Lung (tissue), 12 donors: ENCODE data around the gene MAG. TPM values are rescaled to one million over a fixed set of nuclear protein-coding genes. Genes with fewer than 3 reads are reported as not detected.

Experiments
- ATAC-seq: fragments of 200-7000 bp; cut with Tn5 transposase; one replicate; pipeline ENCODE4 v1.9.1; 2020; ENCODE audit warnings: moderate number of reproducible peaks; ENCODE audit not compliant: insufficient read depth, low FRiP score
- DNase-seq, 3 donors: peaks; one replicate each; pipeline ENCODE4 v3.0.0-alpha.2; 2013 to 2017
- H3K27ac ChIP-seq, 2 donors: one replicate each; pipeline ENCODE4 v1.5.1; 2013; ENCODE audit warnings: mild to moderate bottlenecking in 2 of 2, moderate library complexity in 2 of 2, control low read depth in 1 of 2, inconsistent platforms in 1 of 2, low read depth in 1 of 2, low read length in 1 of 2
- H3K27me3 ChIP-seq, 3 donors: one replicate each; pipeline ENCODE4 v1.5.1; 2013; ENCODE audit warnings: low read length in 2 of 3; ENCODE audit not compliant: control insufficient read depth in 3 of 3, insufficient read depth in 3 of 3
- H3K36me3 ChIP-seq, 4 donors: one replicate each; pipeline ENCODE4 v1.5.1; 2013; ENCODE audit warnings: low read length in 4 of 4, mild to moderate bottlenecking in 1 of 4, moderate library complexity in 1 of 4; ENCODE audit not compliant: control insufficient read depth in 4 of 4, insufficient read depth in 4 of 4
- H3K4me1 ChIP-seq, 5 donors: one replicate each; pipeline ENCODE4 v1.5.1; 2013; ENCODE audit warnings: low read length in 5 of 5, mild to moderate bottlenecking in 2 of 5, moderate library complexity in 1 of 5; ENCODE audit not compliant: control insufficient read depth in 5 of 5, insufficient read depth in 5 of 5
- H3K4me3 ChIP-seq: one replicate; pipeline ENCODE4 v1.5.1; 2013; ENCODE audit warnings: mild to moderate bottlenecking, control low read depth, moderate library complexity
- H3K9ac ChIP-seq, 2 donors: one replicate each; pipeline ENCODE4 v1.5.1; 2013; ENCODE audit warnings: low read length in 2 of 2, control low read depth in 1 of 2; ENCODE audit not compliant: insufficient read depth in 1 of 2
- H3K9me3 ChIP-seq, 4 donors: one replicate each; pipeline ENCODE4 v1.5.1; 2013; ENCODE audit warnings: low read length in 3 of 4, mild to moderate bottlenecking in 1 of 4, moderate library complexity in 1 of 4; ENCODE audit not compliant: control insufficient read depth in 4 of 4, insufficient read depth in 3 of 4
- WGBS, 2 donors: extraction: QIAGEN DNeasy Blood & Tissue Kit; methylation state at CpG; one replicate each; pipeline ENCODE4 v1.1.7; 2013; 5-methylcytosine and 5-hydroxymethylcytosine counted together
- polyA plus RNA-seq, 2 donors: library from polyadenylated mRNA; stranded (reverse); fragments of 200-250 nt; gene quantifications; one replicate each; pipeline ENCODE4 v1.2.1, GENCODE V29; 2013
- total RNA-seq, 2 donors: library from RNA; depleted of rRNA in 1 of 2; stranded (reverse); fragments of >200 nt in 1 of 2; gene quantifications; one replicate each; pipeline ENCODE4 v1.2.1, GENCODE V29; 2014 to 2021
- TF ChIP-seq, protein P1 (sequence below): IDR thresholded peaks from 2 replicates; pipeline ENCODE4 v1.5.1; 2012; ENCODE audit warnings: mild to moderate bottlenecking; ENCODE audit errors: control extremely low read depth, extremely low read depth
- donor health status: control.
- donor health status: control.
- donor health status: Bipolar disorder and iron deficiency.
- donor health status: healthy.
- donor health status: DM: yes; HTN: yes; CAD: no.

The MAG gene
- total and polyA plus RNA-seq, 4 donors = 0.08 to 8.8 (median 1.9) TPM

- TF ChIP-seq, protein P1, sequence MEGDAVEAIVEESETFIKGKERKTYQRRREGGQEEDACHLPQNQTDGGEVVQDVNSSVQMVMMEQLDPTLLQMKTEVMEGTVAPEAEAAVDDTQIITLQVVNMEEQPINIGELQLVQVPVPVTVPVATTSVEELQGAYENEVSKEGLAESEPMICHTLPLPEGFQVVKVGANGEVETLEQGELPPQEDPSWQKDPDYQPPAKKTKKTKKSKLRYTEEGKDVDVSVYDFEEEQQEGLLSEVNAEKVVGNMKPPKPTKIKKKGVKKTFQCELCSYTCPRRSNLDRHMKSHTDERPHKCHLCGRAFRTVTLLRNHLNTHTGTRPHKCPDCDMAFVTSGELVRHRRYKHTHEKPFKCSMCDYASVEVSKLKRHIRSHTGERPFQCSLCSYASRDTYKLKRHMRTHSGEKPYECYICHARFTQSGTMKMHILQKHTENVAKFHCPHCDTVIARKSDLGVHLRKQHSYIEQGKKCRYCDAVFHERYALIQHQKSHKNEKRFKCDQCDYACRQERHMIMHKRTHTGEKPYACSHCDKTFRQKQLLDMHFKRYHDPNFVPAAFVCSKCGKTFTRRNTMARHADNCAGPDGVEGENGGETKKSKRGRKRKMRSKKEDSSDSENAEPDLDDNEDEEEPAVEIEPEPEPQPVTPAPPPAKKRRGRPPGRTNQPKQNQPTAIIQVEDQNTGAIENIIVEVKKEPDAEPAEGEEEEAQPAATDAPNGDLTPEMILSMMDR = no peak
- no peak for ATAC-seq
- H3K36me3 ChIP-seq = no peaks in the 10 kb centered on the region
- DNase-seq = no peak
- no peak overlapping the region for H3K27ac ChIP-seq
- WGBS, 2 donors = 56 to 64% methylated on average over 28 of the region's 28 CpGs
- H3K4me1 ChIP-seq = no peaks in the 10 kb centered on the region
- H3K9me3 ChIP-seq = no peaks in the 10 kb centered on the region
- H3K27me3 ChIP-seq = no peaks in the 10 kb centered on the region
- H3K4me3 ChIP-seq = no peak overlapping the region
- no peak overlapping the region for H3K9ac ChIP-seq
These were observed 54.5 kb downstream of the MAG start for GRCh38 chr19:35346193-35347052.

DNA sequence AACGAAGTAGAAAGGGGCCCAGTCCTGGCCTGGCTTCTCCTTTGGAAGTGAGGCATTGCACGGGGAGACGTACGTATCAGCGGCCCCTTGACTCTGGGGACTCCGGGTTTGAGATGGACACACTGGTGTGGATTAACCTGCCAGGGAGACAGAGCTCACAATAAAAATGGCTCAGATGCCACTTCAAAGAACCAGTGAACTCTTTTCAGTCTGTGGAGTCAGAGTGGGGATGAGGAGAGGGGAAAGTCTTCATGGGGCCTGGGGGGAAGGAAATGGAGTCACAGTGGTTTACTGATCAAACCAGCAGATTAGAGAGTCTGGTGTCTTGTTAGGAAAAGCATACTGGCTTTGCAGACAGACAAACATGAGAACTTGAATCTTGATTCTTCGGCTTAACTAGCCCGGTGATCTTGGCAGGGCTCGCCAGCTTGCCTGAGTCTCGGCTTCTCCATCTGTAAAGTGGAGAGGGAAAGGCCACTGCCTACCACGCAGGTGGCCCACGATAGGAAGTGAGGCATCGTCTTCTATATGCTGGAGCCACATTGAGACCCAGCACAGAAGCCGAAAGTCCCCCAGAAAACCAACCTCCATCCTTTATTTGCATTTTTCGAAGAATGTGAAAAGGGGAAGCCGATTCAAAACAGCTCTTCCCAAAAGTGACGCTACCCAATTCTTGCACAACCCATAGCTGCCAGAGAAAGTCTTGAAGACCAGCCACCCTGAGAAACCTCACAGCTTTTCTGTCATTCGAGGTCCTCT, 55.4 kb downstream of the MAG start, which contains the start of gene FFAR1:
FFAR1 (plus strand) TSS at position 732 of the 759 bp plus-strand sequence. CDS start 3,650 bp downstream, outside the sequence.
- Histone ChIP-seq H3K9me3 (no peaks in the 10 kb centered on the region), H3K36me3 (no peaks in the 10 kb centered on the region), H3K4me3 (no peak within 1 kb of the TSS), H3K27ac (no peak within 1 kb of the TSS), H3K27me3 (no peaks in the 10 kb centered on the region), H3K9ac (no peak within 1 kb of the TSS), H3K4me1 (no peaks in the 10 kb centered on the region)
- TF ChIP-seq, protein P1 = no peak
- 28 to 44% methylated on average over 18 of the region's 18 CpGs for WGBS, 2 donors
- ATAC-seq = no peak
- no peak for DNase-seq

- H3K4me1 ChIP-seq = peaks cover 0 to under 1% (median 0%) of the 10 kb centered on the region in 5 donors
- H3K9ac ChIP-seq = no peak overlapping the region
- no peak overlapping the region for H3K4me3 ChIP-seq
- H3K27me3 ChIP-seq = no peaks in the 10 kb centered on the region
- no peaks in the 10 kb centered on the region for H3K36me3 ChIP-seq
- 67 to 70% methylated on average over 7 of the region's 7 CpGs for WGBS, 2 donors
- DNase-seq (no peak), ATAC-seq (no peak)
- no peak overlapping the region for H3K27ac ChIP-seq
- no peaks in the 10 kb centered on the region for H3K9me3 ChIP-seq
- TF ChIP-seq, protein P1 = no peak
These were observed 56.0 kb downstream of the MAG start for GRCh38 chr19:35347930-35348298.
